Adrenal gland (tissue), 5 donors: ENCODE data around the gene RNF212.

Source experiments
- CTCF ChIP-seq, 6 experiments: fragments of 450-650 bp in 4 of 6; fragments of 200-600 bp in 2 of 6; sonication (generic) in 1 of 6; IDR thresholded peaks; 1 replicate in 5 of 6; 2 replicates in 1 of 6; pipeline versions ENCODE4 v1.5.1 to v1.8.0; 2016 to 2021; ENCODE audit warnings: antibody characterized with exemption in 6 of 6, mild to moderate bottlenecking in 2 of 6, moderate library complexity in 1 of 6
- POLR2A ChIP-seq, 2 donors: fragments of 450-650 bp; IDR thresholded peaks; one replicate each; pipeline ENCODE4 v1.6.1; 2017; ENCODE audit warnings: antibody characterized with exemption in 2 of 2, mild to moderate bottlenecking in 2 of 2, moderate library complexity in 1 of 2
- donor health status: DM: no; HTN: no; CAD: no.

- no peak for TF ChIP-seq CTCF (IDR thresholded peaks at IDR 0.05)
- TF ChIP-seq POLR2A (IDR thresholded peaks at IDR 0.05): no peak
Observed at GRCh38 chr4:1152290-1152689, 38.9 kb upstream of the RNF212 start.
